Hematopoietic multipotent progenitor cell treated with erythropoietin and hydrocortisone succinate and interleukin-3 and kit ligand, for 8 days (in vitro differentiated cells): Measurements from ENCODE around the gene HTD2.
A peak's percentile ranks its signal among the peaks of the same experiment; 100 is the strongest.
"Not testable (repeated sequence)": the region's sequence is repeated elsewhere in the genome, so short reads cannot be mapped to it uniquely, and the experiment has no call there.

Source experiments
- DNase-seq: peaks from one replicate; pipeline ENCODE4 v3.0.0-alpha.2; 2015

Gene HTD2

GRCh38 chr3:58333206-58334012, 27.1 kb downstream of the HTD2 start:
- DNase-seq = peak; percentile 30

GRCh38 chr3:58334013-58334321, 27.6 kb downstream of the HTD2 start:
- DNase-seq = no peak

DNA sequence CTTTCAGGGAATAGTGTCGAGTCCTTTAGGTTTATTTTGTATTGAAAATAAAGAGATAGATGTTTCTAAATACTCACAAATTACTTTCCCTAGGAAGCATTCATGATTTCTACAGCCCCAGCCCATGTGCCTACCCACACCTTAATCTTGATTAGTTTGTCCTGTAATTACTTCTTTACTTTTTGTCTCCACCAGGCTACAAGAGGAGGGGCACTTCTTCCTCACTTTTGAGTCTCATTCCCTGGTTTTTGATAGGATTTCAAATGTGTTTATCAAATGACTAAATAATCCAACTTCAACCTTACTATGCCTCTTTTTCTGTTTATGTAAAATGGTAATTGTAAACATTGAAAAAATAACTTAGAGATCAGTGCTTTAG, 28.2 kb downstream of the HTD2 start:
- peak; percentile 27 for DNase-seq

GRCh38 chr3:58335652-58335947, 29.3 kb downstream of the HTD2 start:
- DNase-seq = no peak

DNA sequence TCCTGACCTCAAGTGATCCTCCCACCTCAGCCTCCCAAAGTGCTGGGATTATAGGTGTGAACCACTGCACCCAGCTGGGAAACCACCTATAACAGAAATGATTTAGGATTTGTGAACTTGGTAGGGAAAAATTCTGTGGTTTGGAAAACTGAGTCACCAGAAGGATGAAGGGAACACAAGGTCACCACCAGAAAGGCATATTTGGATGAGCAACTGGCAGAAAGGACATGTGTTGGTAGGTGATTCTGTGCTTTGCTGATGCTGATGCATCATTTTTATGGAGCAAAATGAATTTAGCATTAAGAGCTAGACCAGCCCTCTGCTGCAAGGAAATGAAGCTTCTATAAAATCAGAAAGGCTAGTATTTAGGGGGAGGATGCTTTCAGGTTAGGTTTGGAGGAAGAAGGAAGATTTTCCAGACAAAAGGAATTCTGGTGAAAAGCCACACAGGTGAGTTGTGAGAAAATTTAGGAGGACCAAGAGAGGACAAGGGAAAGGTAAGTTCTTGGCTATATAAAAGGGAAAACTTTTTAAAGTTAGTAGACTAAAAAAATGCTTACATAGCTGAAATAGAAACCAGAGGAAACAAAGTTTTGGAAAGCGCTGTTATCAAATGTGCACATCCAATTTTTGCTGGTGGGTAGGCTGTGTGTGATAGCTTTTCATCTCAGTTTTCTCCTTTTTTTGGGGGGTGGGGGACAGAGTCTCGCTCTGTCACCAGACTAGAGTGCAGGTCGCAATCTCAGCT, 30.0 kb downstream of the HTD2 start:
- no peak for DNase-seq

GRCh38 chr3:58337190-58337589, 30.9 kb downstream of the HTD2 start:
- no peak for DNase-seq

DNA sequence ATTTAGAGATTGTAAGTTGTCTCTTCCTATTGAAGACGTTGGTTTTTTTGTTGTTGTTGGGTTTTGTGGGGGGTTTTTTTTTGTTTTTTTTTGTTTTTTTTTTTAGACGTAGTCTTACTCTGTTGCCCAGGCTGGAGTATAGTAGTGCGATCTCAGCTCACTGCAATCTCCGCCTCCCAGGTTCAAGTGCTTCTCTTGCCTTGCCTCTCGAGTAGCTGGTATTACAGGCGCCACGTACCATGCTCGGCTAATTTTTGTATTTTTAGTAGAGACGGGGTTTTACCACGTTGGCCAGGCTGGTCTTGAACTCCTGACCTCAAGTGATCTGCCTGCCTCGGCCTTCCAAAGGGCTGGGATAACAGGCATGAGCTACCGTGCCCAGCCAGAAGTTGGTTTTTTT, 32.8 kb downstream of the HTD2 start:
- DNase-seq = not testable (repeated sequence)

GRCh38 chr3:58340594-58341244, 34.4 kb downstream of the HTD2 start:
- no peak for DNase-seq

- no peak for DNase-seq
Observed at GRCh38 chr3:58341376-58341775, 35.1 kb downstream of the HTD2 start.

GRCh38 chr3:58342676-58343075, 36.4 kb downstream of the HTD2 start:
- DNase-seq = no peak

- DNase-seq = no peak
Observed at GRCh38 chr3:58345457-58345856, 39.1 kb downstream of the HTD2 start.

- no peak for DNase-seq
Observed at GRCh38 chr3:58346368-58346767, 40.0 kb downstream of the HTD2 start.

DNA sequence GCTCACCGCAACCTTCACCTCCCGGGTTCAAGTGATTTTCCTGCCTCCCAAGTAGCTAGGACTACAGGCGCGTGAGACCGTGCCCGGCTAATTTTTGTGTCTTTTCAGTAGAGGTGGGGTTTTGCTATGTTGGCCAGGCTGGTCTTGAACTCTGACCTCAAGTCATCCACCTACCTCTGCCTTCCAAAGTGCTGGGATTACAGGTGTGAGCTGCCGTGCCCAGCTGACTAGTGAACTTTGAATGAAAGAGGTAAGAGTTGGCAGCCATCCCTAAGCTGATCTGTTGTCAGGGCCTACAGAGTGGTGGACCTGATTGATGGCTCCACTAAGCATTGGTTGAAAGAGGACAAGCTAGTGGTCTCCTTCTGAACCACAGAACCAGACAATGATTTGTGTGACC, 41.7 kb downstream of the HTD2 start:
- no peak for DNase-seq

- peak; percentile 19 for DNase-seq
Observed at GRCh38 chr3:58349792-58350626, 43.7 kb downstream of the HTD2 start.

GRCh38 chr3:58350627-58351013, 44.3 kb downstream of the HTD2 start:
- DNase-seq = peak; percentile 20

DNA sequence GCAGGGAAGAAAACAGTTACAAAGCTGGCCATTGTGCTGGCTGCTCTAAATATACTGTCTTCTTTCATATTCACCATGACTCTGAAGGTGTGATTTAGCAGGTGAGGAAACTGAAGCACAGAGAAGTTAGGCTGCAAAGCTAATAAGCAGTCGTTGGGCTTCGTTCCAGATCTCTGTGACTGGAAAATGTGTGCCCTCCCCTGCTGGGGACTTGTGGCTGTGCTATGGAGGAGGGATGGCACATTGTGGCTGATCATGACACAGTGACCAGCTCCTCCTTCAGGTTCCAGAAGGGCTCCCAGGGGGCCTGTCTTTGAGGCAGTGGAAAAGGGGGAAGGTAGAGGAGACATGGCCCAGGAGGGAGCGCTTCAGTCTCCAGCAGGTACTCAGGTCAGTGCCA, 45.6 kb downstream of the HTD2 start:
- peak; percentile 56 for DNase-seq

DNA sequence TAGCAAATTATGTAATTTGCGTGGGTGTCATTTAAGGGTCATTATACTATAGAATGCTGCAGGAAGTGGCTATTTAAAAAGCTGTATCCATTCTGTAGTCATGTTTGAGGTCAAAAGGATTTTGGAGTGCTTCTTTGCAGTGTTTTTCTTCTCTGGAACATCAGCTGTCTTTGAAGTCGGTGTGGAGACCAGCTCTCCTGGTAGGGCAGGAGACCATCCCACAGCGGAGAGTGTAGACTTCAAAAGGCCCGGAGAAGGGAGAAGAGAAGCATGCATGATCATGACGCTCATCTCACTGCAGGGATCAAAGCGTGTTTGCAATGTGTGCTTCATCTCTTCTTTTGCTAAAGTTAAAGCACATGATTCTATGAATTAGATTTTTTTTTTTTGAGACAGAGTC, 46.3 kb downstream of the HTD2 start:
- DNase-seq = no peak

- peak; percentile 35 for DNase-seq
Observed at GRCh38 chr3:58353722-58354553, 47.6 kb downstream of the HTD2 start.

DNA sequence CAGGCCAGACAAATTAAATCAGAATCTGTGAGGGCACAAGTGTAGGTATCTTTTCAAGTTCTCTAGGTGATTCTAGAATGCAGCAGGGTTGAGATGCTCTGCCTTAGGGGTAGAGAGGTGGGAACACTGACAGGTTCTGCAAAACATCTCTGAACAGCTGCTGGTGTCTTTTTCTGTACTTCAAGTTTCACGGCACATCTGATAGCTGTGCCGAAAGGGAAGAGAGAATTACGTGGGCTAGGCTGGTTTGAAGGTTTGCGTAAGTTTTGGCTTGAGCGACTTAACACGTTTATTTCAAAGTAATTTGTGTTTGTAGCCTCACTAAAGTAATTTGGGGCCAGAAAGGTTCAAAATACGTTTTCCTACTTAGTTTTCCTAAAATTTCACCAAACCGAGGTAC, 48.9 kb downstream of the HTD2 start:
- DNase-seq = no peak

DNA sequence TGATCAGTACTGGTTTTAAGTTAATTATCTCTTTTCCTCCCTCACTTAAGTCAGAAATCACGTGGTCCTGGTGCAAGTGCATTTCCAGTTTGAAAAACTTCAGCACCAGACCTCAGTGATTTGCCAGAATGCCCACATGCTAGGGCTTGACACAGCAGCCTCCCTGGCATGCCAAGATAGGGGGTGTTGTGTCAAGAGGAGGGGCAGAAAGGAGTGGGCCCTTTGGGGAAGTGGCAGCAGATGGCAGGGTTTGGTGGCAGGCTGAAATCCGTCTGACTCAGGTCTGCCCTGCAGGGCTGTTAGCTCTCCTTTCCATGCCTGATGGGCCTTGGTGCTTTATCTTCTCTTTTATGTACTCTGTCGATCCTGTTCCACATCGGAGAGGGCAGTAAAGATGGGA, 49.7 kb downstream of the HTD2 start:
- DNase-seq = peak; percentile 75

- no peak for DNase-seq
Observed at GRCh38 chr3:58357402-58357801, 51.1 kb downstream of the HTD2 start.

GRCh38 chr3:58358092-58358491, 51.8 kb downstream of the HTD2 start:
- no peak for DNase-seq

- no peak for DNase-seq
Observed at GRCh38 chr3:58358808-58359207, 52.5 kb downstream of the HTD2 start.
